HG02623 (cell line): ENCODE measurements around the gene PARVB.

ENCODE experiments used
- ATAC-seq: cut with Tn5 transposase; IDR thresholded peaks from one replicate; pipeline ENCODE4 v1.9.1; 2021; ENCODE audit warnings: moderate library complexity; ENCODE audit not compliant: unreplicated experiment

PARVB gene

GRCh38 chr22:44086271-44087088, 62.4 kb downstream of the PARVB start:
- no peak for ATAC-seq

GRCh38 chr22:44087089-44087430, 63.0 kb downstream of the PARVB start:
- ATAC-seq, result no peak

- ATAC-seq, result no peak
Observed at GRCh38 chr22:44088976-44089570, 65.0 kb downstream of the PARVB start.

GRCh38 chr22:44089717-44090570, 65.8 kb downstream of the PARVB start:
- no peak for ATAC-seq

- ATAC-seq, result no peak
Observed at GRCh38 chr22:44090571-44090905, 66.4 kb downstream of the PARVB start.

- ATAC-seq, result no peak
Observed at GRCh38 chr22:44091021-44091721, 67.1 kb downstream of the PARVB start.

- ATAC-seq, result no peak
Observed at GRCh38 chr22:44091751-44092150, 67.6 kb downstream of the PARVB start.

- ATAC-seq, result no peak
Observed at GRCh38 chr22:44092636-44093220, 68.6 kb downstream of the PARVB start.

- ATAC-seq, result no peak
Observed at GRCh38 chr22:44093791-44094190, 69.7 kb downstream of the PARVB start.

GRCh38 chr22:44094751-44095302, 70.7 kb downstream of the PARVB start:
- no peak for ATAC-seq

GRCh38 chr22:44096736-44097135, 72.6 kb downstream of the PARVB start:
- ATAC-seq, result no peak

- ATAC-seq, result no peak
Observed at GRCh38 chr22:44097263-44098020, 73.3 kb downstream of the PARVB start.

- no peak for ATAC-seq
Observed at GRCh38 chr22:44098021-44098739, 74.1 kb downstream of the PARVB start.

- ATAC-seq, result no peak
Observed at GRCh38 chr22:44098966-44099530, 74.9 kb downstream of the PARVB start.

- ATAC-seq, result no peak
Observed at GRCh38 chr22:44099696-44100095, 75.6 kb downstream of the PARVB start.

GRCh38 chr22:44100411-44100810, 76.3 kb downstream of the PARVB start:
- no peak for ATAC-seq

GRCh38 chr22:44102121-44102520, 78.0 kb downstream of the PARVB start:
- ATAC-seq, result no peak

GRCh38 chr22:44102856-44103255, 78.8 kb downstream of the PARVB start:
- ATAC-seq, result no peak
